ENCODE results near the gene SLC25A51.

SLC25A51 gene

GRCh38 chr9:37862530-37862929 lies 41.4 kb downstream of the SLC25A51 start:
- H3K4me3 ChIP-seq (ENCODE audit: low read depth, low read length) = no peak overlapping the region
- no peak for TF ChIP-seq CTCF (IDR thresholded peaks at IDR 0.05; ENCODE audit: borderline replicate concordance, insufficient read depth, low read depth, low read length)

GRCh38 chr9:37859043-37859442 lies 44.9 kb downstream of the SLC25A51 start:
- H3K4me3 ChIP-seq (ENCODE audit: low read depth, low read length) = no peak overlapping the region
- TF ChIP-seq CTCF (IDR thresholded peaks at IDR 0.05; ENCODE audit: borderline replicate concordance, insufficient read depth, low read depth, low read length) = no peak

DNA sequence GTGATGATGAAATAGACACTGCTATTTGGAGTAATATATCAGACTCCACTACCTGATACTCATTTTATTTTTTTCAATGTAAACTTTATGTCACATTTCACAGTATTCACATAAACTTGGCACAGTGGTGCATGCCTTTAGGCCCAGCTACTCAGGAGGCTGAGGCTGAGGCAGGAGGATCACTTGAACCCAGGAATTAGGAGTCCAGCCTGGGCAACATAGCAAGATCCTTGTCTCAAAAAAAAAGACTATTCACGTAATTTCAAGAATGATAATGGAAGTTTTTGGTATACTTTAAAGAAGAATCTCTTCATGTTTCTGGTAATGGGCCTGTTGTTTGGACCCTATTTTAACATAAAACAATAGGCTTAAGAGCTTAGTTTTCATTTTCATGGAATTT lies 47.4 kb downstream of the SLC25A51 start:
- TF ChIP-seq CTCF (IDR thresholded peaks at IDR 0.05; ENCODE audit: borderline replicate concordance, insufficient read depth, low read depth, low read length) = no peak
- no peak overlapping the region for H3K4me3 ChIP-seq (ENCODE audit: low read depth, low read length)

- TF ChIP-seq CTCF (IDR thresholded peaks at IDR 0.05; ENCODE audit: borderline replicate concordance, insufficient read depth, low read depth, low read length) = no peak
- no peak overlapping the region for H3K4me3 ChIP-seq (ENCODE audit: low read depth, low read length)
Observed at GRCh38 chr9:37852222-37852621, 51.7 kb downstream of the SLC25A51 start.

DNA sequence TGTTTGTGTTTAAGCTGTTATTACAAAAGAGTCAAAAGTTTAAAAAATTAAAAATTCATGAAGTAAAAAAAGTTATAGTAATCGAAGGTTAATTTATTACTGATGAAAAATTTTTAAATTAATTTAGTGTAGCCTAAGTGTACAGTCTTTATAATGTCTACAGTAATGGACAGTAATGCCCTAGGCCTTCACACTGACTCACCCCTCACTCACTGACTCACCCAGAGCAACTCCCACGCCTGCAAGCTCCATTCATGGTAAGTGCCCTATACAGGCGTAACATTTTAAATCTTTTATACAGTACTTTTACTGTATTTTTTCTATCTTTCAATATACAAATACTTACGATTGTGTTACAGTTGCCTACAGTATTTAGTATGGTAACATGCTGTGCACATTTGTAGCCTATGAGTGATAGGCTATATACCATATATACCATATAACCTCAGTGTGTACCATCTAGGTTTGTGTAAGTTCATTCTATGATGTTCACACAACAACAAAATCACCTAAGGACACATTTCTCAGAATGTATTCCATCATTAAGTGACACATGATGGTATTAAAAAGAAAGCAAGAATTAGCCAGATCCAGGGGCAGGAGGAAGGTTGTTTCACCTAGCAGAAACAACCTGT lies 63.2 kb downstream of the SLC25A51 start:
- TF ChIP-seq CTCF (IDR thresholded peaks at IDR 0.05; ENCODE audit: borderline replicate concordance, insufficient read depth, low read depth, low read length) = no peak
- H3K4me3 ChIP-seq (ENCODE audit: low read depth, low read length) = no peak overlapping the region

GRCh38 chr9:37839496-37840461 lies 64.1 kb downstream of the SLC25A51 start:
- H3K4me3 ChIP-seq (ENCODE audit: low read depth, low read length) = no peak overlapping the region
- TF ChIP-seq CTCF (IDR thresholded peaks at IDR 0.05; ENCODE audit: borderline replicate concordance, insufficient read depth, low read depth, low read length) = no peak

Data from GM12875 (cell line).